MM.1S (cell line): Measurements from ENCODE around the gene TMEM176A.

Experiments used
- DNase-seq: peaks from one replicate; pipeline ENCODE4 v3.0.0-alpha.2; 2015
- H2AFZ ChIP-seq: fragments of 300-600 bp; sonication (generic); 2 replicates; pipeline ENCODE4 v1.6.0; 2016; ENCODE audit warnings: antibody characterized with exemption, low read length
- H3F3A ChIP-seq: fragments of 300-600 bp; sonication (generic); 2 replicates; pipeline ENCODE4 v1.6.1; 2016; ENCODE audit warnings: mild to moderate bottlenecking, antibody characterized with exemption, low read length, moderate library complexity, mixed read lengths; ENCODE audit not compliant: insufficient read depth
- H3K27ac ChIP-seq: fragments of 300-600 bp; sonication (generic); 2 replicates; pipeline ENCODE4 v1.5.1; 2016; ENCODE audit warnings: mild to moderate bottlenecking, low read length
- H3K27me3 ChIP-seq: fragments of 300-600 bp; sonication (generic); replicated peaks from 2 replicates; pipeline ENCODE4 v1.6.0; 2016; ENCODE audit warnings: low read length; ENCODE audit not compliant: insufficient read depth
- H3K36me3 ChIP-seq: fragments of 300-600 bp; sonication (generic); replicated peaks from 2 replicates; pipeline ENCODE4 v1.6.1; 2016; ENCODE audit warnings: mild to moderate bottlenecking, low read length, mixed read lengths; ENCODE audit not compliant: insufficient read depth
- H3K4me1 ChIP-seq: fragments of 300-600 bp; sonication (generic); 2 replicates; pipeline ENCODE4 v1.6.1; 2016; ENCODE audit warnings: low read length, mixed read lengths
- H3K4me2 ChIP-seq: fragments of 300-600 bp; sonication (generic); 2 replicates; pipeline ENCODE4 v1.6.0; 2016; ENCODE audit warnings: low read depth, low read length
- H3K4me3 ChIP-seq: fragments of 300-600 bp; sonication (generic); 2 replicates; pipeline ENCODE4 v1.5.1; 2016; ENCODE audit warnings: low read length, mixed read lengths
- H3K79me2 ChIP-seq: fragments of 300-600 bp; sonication (generic); 2 replicates; pipeline ENCODE4 v1.6.1; 2016; ENCODE audit warnings: mixed run types, low read length, mixed read lengths
- H3K9ac ChIP-seq: fragments of 300-600 bp; sonication (generic); 2 replicates; pipeline ENCODE4 v1.6.1; 2016; ENCODE audit warnings: low read length, mixed read lengths
- H3K9me2 ChIP-seq: fragments of 300-600 bp; sonication (generic); replicated peaks from 2 replicates; pipeline ENCODE4 v1.6.1; 2016; ENCODE audit warnings: mild to moderate bottlenecking, low read length, mixed read lengths; ENCODE audit not compliant: insufficient read depth
- H3K9me3 ChIP-seq: fragments of 300-600 bp; sonication (generic); replicated peaks from 2 replicates; pipeline ENCODE4 v1.6.1; 2016; ENCODE audit warnings: mild to moderate bottlenecking, low read length, mixed read lengths; ENCODE audit not compliant: insufficient read depth
- H4K20me1 ChIP-seq: fragments of 300-600 bp; sonication (generic); 2 replicates; pipeline ENCODE4 v1.6.1; 2016; ENCODE audit warnings: mild to moderate bottlenecking, low read length, moderate library complexity, mixed read lengths; ENCODE audit not compliant: insufficient read depth
- EZH2 ChIP-seq: fragments of 300-600 bp; sonication (generic); optimal IDR thresholded peaks from 2 replicates; pipeline ENCODE3; 2017; ENCODE audit warnings: low read depth, mild to moderate bottlenecking, antibody characterized with exemption, low read length, mixed read lengths
- EZH2phosphoT487 ChIP-seq: fragments of 300-600 bp; sonication (generic); IDR thresholded peaks from 2 replicates; pipeline ENCODE4 v1.6.1; 2018; ENCODE audit warnings: antibody characterized with exemption, low read length
- TF ChIP-seq, protein P1 (sequence below): fragments of 300-600 bp; sonication (generic); IDR thresholded peaks from 2 replicates; pipeline ENCODE4 v1.5.1; 2016; ENCODE audit warnings: antibody characterized with exemption, low read length, mixed read lengths

The TMEM176A gene

DNA sequence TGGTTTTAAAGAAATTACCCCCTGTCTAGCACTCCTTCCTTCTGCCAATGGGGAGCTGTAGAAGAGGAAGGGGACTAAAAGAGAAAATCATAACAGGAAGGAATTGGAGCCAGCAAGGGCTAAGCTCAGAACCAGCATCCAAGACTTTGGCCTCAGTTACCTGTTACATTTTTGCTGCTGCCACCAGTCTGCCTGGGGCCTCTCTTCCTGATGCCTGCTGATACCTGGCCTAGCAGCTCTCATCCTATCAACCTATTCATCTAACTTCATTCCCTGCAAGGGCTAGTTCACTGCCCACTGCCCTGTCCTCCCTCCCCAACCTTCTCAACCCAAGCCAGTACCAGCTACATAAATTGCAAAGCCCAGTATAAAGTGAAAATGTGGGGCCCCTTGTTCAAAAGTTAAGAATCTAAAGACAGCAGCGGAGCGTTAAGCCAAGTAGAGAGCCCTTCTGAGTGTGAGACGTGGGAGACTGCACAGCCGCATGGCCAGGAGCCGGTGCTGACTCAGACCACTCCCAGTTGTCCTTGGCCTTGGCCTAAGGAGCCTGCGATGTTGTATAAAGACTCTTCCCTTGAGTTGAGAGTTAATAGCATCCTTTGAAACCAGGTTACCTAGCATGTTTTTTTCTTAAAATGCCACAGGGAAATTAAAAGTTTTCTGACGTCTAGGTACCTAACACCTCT lies 38.5 kb downstream of the TMEM176A start:
- Histone ChIP-seq H3K9me3 (no peaks in the 10 kb centered on the region), H3K9me2 (no peaks in the 10 kb centered on the region), H4K20me1 (no peaks in the 10 kb centered on the region), H2AFZ (no peak overlapping the region), H3F3A (no peaks in the 10 kb centered on the region), H3K36me3 (no peaks in the 10 kb centered on the region), H3K27ac (no peak overlapping the region), H3K4me3 (no peak overlapping the region), H3K9ac (no peak overlapping the region), H3K27me3 (no peaks in the 10 kb centered on the region), H3K79me2 (no peaks in the 10 kb centered on the region), H3K4me1 (no peaks in the 10 kb centered on the region), H3K4me2 (no peak overlapping the region)
- TF ChIP-seq, protein P1, sequence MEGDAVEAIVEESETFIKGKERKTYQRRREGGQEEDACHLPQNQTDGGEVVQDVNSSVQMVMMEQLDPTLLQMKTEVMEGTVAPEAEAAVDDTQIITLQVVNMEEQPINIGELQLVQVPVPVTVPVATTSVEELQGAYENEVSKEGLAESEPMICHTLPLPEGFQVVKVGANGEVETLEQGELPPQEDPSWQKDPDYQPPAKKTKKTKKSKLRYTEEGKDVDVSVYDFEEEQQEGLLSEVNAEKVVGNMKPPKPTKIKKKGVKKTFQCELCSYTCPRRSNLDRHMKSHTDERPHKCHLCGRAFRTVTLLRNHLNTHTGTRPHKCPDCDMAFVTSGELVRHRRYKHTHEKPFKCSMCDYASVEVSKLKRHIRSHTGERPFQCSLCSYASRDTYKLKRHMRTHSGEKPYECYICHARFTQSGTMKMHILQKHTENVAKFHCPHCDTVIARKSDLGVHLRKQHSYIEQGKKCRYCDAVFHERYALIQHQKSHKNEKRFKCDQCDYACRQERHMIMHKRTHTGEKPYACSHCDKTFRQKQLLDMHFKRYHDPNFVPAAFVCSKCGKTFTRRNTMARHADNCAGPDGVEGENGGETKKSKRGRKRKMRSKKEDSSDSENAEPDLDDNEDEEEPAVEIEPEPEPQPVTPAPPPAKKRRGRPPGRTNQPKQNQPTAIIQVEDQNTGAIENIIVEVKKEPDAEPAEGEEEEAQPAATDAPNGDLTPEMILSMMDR, result no peak
- no peak for TF ChIP-seq EZH2phosphoT487
- no peak for TF ChIP-seq EZH2
- DNase-seq, result no peak

DNA sequence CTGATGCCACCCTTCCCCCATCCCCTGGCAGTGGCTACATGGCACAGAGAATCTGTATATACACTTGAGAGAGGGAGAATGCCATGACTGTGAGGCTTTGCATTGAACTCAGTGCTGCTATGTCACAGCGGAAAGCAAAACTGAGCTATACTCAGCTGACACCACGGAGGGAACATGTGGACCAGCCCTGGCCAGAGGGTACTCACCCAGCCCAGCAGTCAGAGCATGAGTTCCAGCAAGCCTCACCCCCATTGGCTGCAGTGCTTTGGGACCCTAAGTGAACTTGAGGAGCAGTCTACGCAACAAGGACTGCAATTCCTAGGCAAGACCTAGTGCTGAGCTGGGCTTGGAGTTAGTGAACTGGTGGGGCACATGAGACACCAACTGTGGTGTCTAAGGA lies 41.4 kb downstream of the TMEM176A start:
- Histone ChIP-seq H2AFZ (no peak overlapping the region), H3K9me2 (no peaks in the 10 kb centered on the region), H4K20me1 (no peaks in the 10 kb centered on the region), H3K9ac (no peak overlapping the region), H3K36me3 (no peaks in the 10 kb centered on the region), H3K27me3 (no peaks in the 10 kb centered on the region), H3K4me1 (no peaks in the 10 kb centered on the region), H3K27ac (no peak overlapping the region), H3K9me3 (no peaks in the 10 kb centered on the region), H3K79me2 (no peaks in the 10 kb centered on the region), H3K4me3 (no peak overlapping the region), H3K4me2 (no peak overlapping the region), H3F3A (no peaks in the 10 kb centered on the region)
- no peak for TF ChIP-seq EZH2phosphoT487
- no peak for TF ChIP-seq EZH2
- TF ChIP-seq, protein P1, result no peak
- no peak for DNase-seq

DNA sequence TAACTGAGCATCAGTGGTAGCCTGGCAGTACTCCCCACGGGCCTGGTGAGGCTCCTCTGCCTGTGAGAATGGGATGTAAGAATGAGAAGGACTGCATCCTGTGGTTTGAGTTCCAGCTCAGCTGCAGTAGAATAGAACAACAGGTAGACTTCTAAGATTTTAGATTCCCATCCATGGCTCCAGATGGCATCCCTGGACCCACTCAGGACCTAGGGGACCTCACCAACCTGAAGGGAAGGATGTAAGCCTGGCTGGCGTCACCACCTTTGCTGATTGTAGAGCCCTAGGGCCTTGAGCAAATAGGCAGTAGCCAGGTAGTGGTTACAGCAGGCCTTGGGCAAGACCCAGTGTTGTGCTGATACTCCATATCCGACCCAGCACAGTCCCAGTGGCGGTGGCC lies 42.1 kb downstream of the TMEM176A start:
- no peaks in the 10 kb centered on the region for H3K36me3 ChIP-seq
- no peak overlapping the region for H2AFZ ChIP-seq
- no peak overlapping the region for H3K27ac ChIP-seq
- no peaks in the 10 kb centered on the region for H3K27me3 ChIP-seq
- no peak overlapping the region for H3K4me3 ChIP-seq
- no peaks in the 10 kb centered on the region for H3F3A ChIP-seq
- DNase-seq, result no peak
- TF ChIP-seq, protein P1, result no peak
- TF ChIP-seq EZH2phosphoT487 (no peak), EZH2 (no peak)
- no peaks in the 10 kb centered on the region for H3K79me2 ChIP-seq
- H4K20me1 ChIP-seq, result no peaks in the 10 kb centered on the region
- no peak overlapping the region for H3K4me2 ChIP-seq
- H3K9me3 ChIP-seq, result no peaks in the 10 kb centered on the region
- no peaks in the 10 kb centered on the region for H3K9me2 ChIP-seq
- H3K4me1 ChIP-seq, result no peaks in the 10 kb centered on the region
- H3K9ac ChIP-seq, result no peak overlapping the region
